Pancreas (tissue), 10 donors: ENCODE results near the gene MUC16. TPM values are rescaled to one million over a fixed set of nuclear protein-coding genes. Genes with fewer than 3 reads are reported as not detected.

ENCODE experiments used
- ATAC-seq, 4 donors: fragments of 200-7000 bp; cut with Tn5 transposase; one replicate each; pipeline versions ENCODE4 v1.8.0 to v1.9.1; 2020; ENCODE audit warnings: mild to moderate bottlenecking in 4 of 4, moderate library complexity in 4 of 4
- DNase-seq, 6 donors: peaks; one replicate each; pipeline ENCODE4 v3.0.0-alpha.2; 2020
- FAIRE-seq: peaks from 2 replicates; lab custom pipeline; 2012; peaks lifted over from hg19 to GRCh38; lab: Jason Lieb, UNC
- H3K27ac ChIP-seq, 4 donors: fragments of 200-600 bp; sonication (generic); 1 replicate in 3 of 4; 2 replicates in 1 of 4; pipeline versions ENCODE4 v1.5.0 to v1.8.0; 2020
- H3K27me3 ChIP-seq, 4 donors: fragments of 200-600 bp; one replicate each; pipeline ENCODE4 v1.8.0; 2021
- H3K36me3 ChIP-seq, 3 donors: fragments of 200-600 bp; sonication (generic) in 1 of 3; one replicate each; pipeline versions ENCODE4 v1.5.0 to v1.8.0; 2020 to 2021
- H3K4me1 ChIP-seq, 3 donors: fragments of 200-600 bp; one replicate each; pipeline ENCODE4 v1.8.0; 2021
- H3K4me3 ChIP-seq, 4 donors: fragments of 200-600 bp; sonication (generic) in 2 of 4; one replicate each; pipeline versions ENCODE4 v1.5.0 to v1.8.0; 2020 to 2021
- H3K9me3 ChIP-seq, 4 donors: fragments of 200-600 bp; one replicate each; pipeline ENCODE4 v1.8.0; 2021
- WGBS, 2 donors: extraction: QIAGEN DNeasy Blood & Tissue Kit; methylation state at CpG; one replicate each; pipeline ENCODE4 v1.1.7; 2013; 5-methylcytosine and 5-hydroxymethylcytosine counted together
- intact Hi-C, 3 donors: fragments of 100-400 bp; cut with DNase I; formaldehyde crosslinking; loops; one replicate each; pipeline versions ENCODE4 v1.11.1 to v1.14.2; 2022
- polyA plus RNA-seq, 2 donors: library from polyadenylated mRNA; stranded (reverse); fragments of 200-250 nt; gene quantifications; one replicate each; pipeline ENCODE4 v1.2.3, GENCODE V29; 2013
- total RNA-seq, 6 donors: library from RNA; stranded (reverse); fragmentation: NEBNext Ultra II Directional in 4 of 6; extraction: Animal tissue kit (Norgen Biotek cat#: 25700) in 4 of 6; gene quantifications; one replicate each; pipeline versions ENCODE4 v1.2.1 to v1.2.4, GENCODE V29; 2021 to 2023
- TF ChIP-seq, protein P1 (sequence below), 4 donors: fragments of 200-600 bp; sonication (generic) in 3 of 4; IDR thresholded peaks; one replicate each; pipeline versions ENCODE4 v1.5.0 to v1.8.0; 2021; ENCODE audit warnings: antibody characterized with exemption in 4 of 4
- donor health status: healthy with polysubstance abuse.
- donor health status: DM: no; HTN: no; CAD: no; lungs with moderate emphysema.
- donor health status: DM: no; HTN: no; CAD: no.
- donor health status: control.
- donor health status: control.
- donor health status: Bipolar disorder and iron deficiency.
- donor health status: DM: yes; HTN: yes; CAD: no.
- donor health status: DM: no; HTN: no; CAD: no.
- donor health status: DM: no; HTN: no; CAD: no.
- donor health status: DM: yes; HTN: yes; CAD: no.

MUC16 gene
- total and polyA plus RNA-seq, 8 donors = under 0.01 to 0.97 (median 0.05) TPM

GRCh38 chr19:8988204-8988603 is 22.0 kb downstream of the MUC16 start:
- no peaks in the 10 kb centered on the region for H3K27me3 ChIP-seq
- intact Hi-C loops = no loop called here
- no peak overlapping the region for H3K4me3 ChIP-seq
- H3K27ac ChIP-seq = no peak overlapping the region
- TF ChIP-seq, protein P1, sequence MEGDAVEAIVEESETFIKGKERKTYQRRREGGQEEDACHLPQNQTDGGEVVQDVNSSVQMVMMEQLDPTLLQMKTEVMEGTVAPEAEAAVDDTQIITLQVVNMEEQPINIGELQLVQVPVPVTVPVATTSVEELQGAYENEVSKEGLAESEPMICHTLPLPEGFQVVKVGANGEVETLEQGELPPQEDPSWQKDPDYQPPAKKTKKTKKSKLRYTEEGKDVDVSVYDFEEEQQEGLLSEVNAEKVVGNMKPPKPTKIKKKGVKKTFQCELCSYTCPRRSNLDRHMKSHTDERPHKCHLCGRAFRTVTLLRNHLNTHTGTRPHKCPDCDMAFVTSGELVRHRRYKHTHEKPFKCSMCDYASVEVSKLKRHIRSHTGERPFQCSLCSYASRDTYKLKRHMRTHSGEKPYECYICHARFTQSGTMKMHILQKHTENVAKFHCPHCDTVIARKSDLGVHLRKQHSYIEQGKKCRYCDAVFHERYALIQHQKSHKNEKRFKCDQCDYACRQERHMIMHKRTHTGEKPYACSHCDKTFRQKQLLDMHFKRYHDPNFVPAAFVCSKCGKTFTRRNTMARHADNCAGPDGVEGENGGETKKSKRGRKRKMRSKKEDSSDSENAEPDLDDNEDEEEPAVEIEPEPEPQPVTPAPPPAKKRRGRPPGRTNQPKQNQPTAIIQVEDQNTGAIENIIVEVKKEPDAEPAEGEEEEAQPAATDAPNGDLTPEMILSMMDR (IDR thresholded peaks at IDR 0.05) = no peak
- no peaks in the 10 kb centered on the region for H3K9me3 ChIP-seq
- H3K36me3 ChIP-seq = no peaks in the 10 kb centered on the region
- FAIRE-seq = no peak
- no peak for ATAC-seq
- 64 to 65% methylated on average over 10 of the region's 10 CpGs for WGBS, 2 donors
- H3K4me1 ChIP-seq = no peaks in the 10 kb centered on the region
- DNase-seq = no peak

DNA sequence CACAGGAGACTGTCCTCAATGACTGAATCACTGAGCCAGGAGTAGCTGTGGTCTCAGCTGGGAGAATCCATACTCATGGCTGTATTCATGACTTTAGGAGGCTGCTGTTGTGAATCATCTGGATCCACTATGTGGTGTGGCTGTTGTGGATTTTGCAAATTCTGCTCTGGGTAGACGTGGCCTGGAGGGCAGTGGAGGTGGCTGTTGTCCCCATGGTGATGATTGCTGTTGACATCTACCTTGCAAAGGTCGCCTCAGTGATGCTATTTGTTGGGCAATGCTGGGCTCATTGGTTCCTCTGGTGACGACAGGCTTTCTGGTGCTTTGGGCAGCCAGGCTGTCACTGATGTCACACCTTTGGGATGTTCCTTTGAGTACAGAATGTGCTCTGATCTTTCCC is 23.9 kb downstream of the MUC16 start:
- H3K36me3 ChIP-seq = no peaks in the 10 kb centered on the region
- no peaks in the 10 kb centered on the region for H3K27me3 ChIP-seq
- H3K27ac ChIP-seq = no peak overlapping the region
- WGBS, 2 donors = 48 to 57% methylated on average over 3 of the region's 3 CpGs
- TF ChIP-seq, protein P1 (IDR thresholded peaks at IDR 0.05) = no peak
- ATAC-seq (no peak), DNase-seq (no peak), FAIRE-seq (no peak)
- intact Hi-C loops = no loop called here
- no peaks in the 10 kb centered on the region for H3K9me3 ChIP-seq
- no peak overlapping the region for H3K4me3 ChIP-seq
- no peaks in the 10 kb centered on the region for H3K4me1 ChIP-seq

DNA sequence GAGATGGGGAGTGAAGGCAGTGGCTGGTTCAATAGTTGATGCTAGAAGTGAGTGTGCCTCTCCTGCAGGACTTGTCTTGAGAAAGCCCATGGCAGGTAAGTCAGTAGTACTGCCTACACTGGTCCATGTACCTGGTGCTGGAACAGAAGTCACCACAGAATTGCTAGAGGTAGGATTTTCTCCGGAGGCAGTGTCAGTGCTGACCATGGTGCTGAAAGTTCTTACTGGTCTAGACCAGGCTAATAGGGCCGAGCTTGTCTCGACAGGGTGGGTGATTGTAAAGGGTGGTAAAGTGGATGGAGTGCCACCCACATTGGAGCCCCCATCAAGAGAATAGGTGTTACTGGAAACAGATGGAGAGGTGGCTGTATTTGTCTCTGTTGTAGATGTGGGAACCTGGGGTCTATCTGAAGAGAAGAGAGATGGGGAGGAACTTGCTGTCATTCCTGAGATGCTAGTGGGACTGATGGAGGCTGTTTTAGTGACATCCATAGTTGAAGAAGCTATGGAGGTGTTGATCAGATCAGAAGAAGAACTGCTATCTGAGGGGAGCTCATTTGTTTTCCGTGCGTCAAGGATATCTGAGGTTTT is 36.6 kb downstream of the MUC16 start:
- H3K4me1 ChIP-seq = no peaks in the 10 kb centered on the region
- FAIRE-seq (no peak), DNase-seq (no peak), ATAC-seq (peak in 1 of 4 donors; percentile 50)
- intact Hi-C loops = no loop called here
- no peak overlapping the region for H3K4me3 ChIP-seq
- H3K36me3 ChIP-seq = no peaks in the 10 kb centered on the region
- H3K9me3 ChIP-seq = no peaks in the 10 kb centered on the region
- H3K27me3 ChIP-seq = peaks cover 0 to 3% (median 0%) of the 10 kb centered on the region in 4 donors
- WGBS, 2 donors = 45 to 53% methylated on average over 5 of the region's 5 CpGs
- TF ChIP-seq, protein P1 (IDR thresholded peaks at IDR 0.05) = no peak
- H3K27ac ChIP-seq = no peak overlapping the region

DNA sequence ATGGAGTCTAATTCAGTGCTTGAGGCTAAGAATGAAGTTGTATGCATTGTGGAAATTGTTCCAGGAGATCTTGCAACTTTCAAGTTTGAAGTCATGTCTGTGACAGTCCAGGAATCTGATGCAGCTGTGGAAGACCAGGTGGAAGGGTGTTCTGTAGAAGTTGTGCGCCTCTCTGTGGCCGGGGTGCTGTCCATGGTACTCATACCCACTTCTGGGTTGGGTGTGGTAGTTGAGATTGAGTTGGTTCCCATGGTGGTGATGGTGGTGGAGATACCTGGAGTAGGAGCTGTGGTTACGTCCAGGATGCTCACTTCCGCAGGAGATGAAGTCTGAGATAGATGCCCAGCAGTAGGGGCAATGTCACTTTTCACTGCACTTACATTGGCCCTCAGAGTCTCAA is 44.3 kb downstream of the MUC16 start:
- DNase-seq (no peak), ATAC-seq (no peak), FAIRE-seq (no peak)
- Histone ChIP-seq H3K4me3 (no peak overlapping the region), H3K36me3 (no peaks in the 10 kb centered on the region), H3K27me3 (peaks cover 0 to 5% (median 0%) of the 10 kb centered on the region in 4 donors), H3K27ac (no peak overlapping the region), H3K4me1 (no peaks in the 10 kb centered on the region), H3K9me3 (no peaks in the 10 kb centered on the region)
- intact Hi-C loops = no loop called here
- 20 to 67% methylated on average over 4 of the region's 4 CpGs for WGBS, 2 donors
- TF ChIP-seq, protein P1 (IDR thresholded peaks at IDR 0.05) = no peak

Other genes starting within 250 kb of the MUC16 start
- gene ZNF558, start 178.1 kb downstream of the MUC16 start, total RNA-seq = 10 to 100 TPM in 5 of 6 donors, 1 to 10 TPM in 1; 8.7 to 26.3 (median 12.3) TPM
- gene ZNF558, start 178.1 kb downstream of the MUC16 start, polyA plus RNA-seq = 10 to 100 TPM; 11.1 to 18.9 TPM
- gene MBD3L1, start 178.0 kb downstream of the MUC16 start, total RNA-seq = under 1 TPM in 3 of 6 donors, not detected in 3; 0.22 to 0.25 (median 0.23) TPM
- gene MBD3L1, start 178.0 kb downstream of the MUC16 start, polyA plus RNA-seq = 1 to 10 TPM in 1 of 2 donors, under 1 TPM in 1; 0.96 to 1.8 TPM
- not detected for gene OR1M1, start 76.7 kb upstream of the MUC16 start, total RNA-seq
- gene OR1M1, start 76.7 kb upstream of the MUC16 start, polyA plus RNA-seq = not detected
- gene OR7G2, start 97.1 kb upstream of the MUC16 start, total RNA-seq = not detected
- not detected for gene OR7G2, start 97.1 kb upstream of the MUC16 start, polyA plus RNA-seq
- gene OR7G1, start 105.4 kb upstream of the MUC16 start, total RNA-seq = not detected
- not detected for gene OR7G1, start 105.4 kb upstream of the MUC16 start, polyA plus RNA-seq
- not detected for gene OR7G3, start 116.5 kb upstream of the MUC16 start, total RNA-seq
- gene OR7G3, start 116.5 kb upstream of the MUC16 start, polyA plus RNA-seq = not detected
- 10 to 100 TPM; 12.4 to 22.0 (median 13.9) TPM for gene ZNF317, start 130.0 kb upstream of the MUC16 start, total RNA-seq
- gene ZNF317, start 130.0 kb upstream of the MUC16 start, polyA plus RNA-seq = 10 to 100 TPM; 26.2 to 38.3 TPM
- not detected for gene OR7D2, start 168.6 kb upstream of the MUC16 start, total RNA-seq
- gene OR7D2, start 168.6 kb upstream of the MUC16 start, polyA plus RNA-seq = under 1 TPM; 0.02 to 0.04 TPM
- not detected for gene OR7D4, start 209.2 kb upstream of the MUC16 start, total RNA-seq
- gene OR7D4, start 209.2 kb upstream of the MUC16 start, polyA plus RNA-seq = not detected
- gene OR7E24, start 240.5 kb upstream of the MUC16 start, total RNA-seq = not detected
- not detected for gene OR7E24, start 240.5 kb upstream of the MUC16 start, polyA plus RNA-seq